ENCODE results near the gene CCL4.

CCL4 gene

GRCh38 chr17:36148559-36149295 lies 45.1 kb downstream of the CCL4 start:
- peak overlapping the region in 1 of 2 experiments; percentile 35 for H3K27ac ChIP-seq (ENCODE audit: insufficient read depth in 1 of 2, low read depth in 1 of 2, low read length in 2 of 2, poor library complexity in 1 of 2, severe bottlenecking in 2 of 2)
- 0% methylated on average over 3 of the region's 6 CpGs for WGBS (ENCODE audit: insufficient coverage)
- CTCF ChIA-PET, result interaction anchor here (0.6 to 13.5 kb wide), 45 partner anchors 16 to 408 kb away, joined by 3 to 370 read pairs (median 4); partner anchors contain the start of genes CCL16 and LYZL6

GRCh38 chr17:36149296-36149820 lies 45.7 kb downstream of the CCL4 start:
- Histone ChIP-seq H3K9me3 (ENCODE audit: control extremely low read depth in 1 of 5, control insufficient read depth in 4 of 5, insufficient read depth in 2 of 5, low read depth in 1 of 5, low read length in 4 of 5) (no peaks in the 10 kb centered on the region), H3K27ac (ENCODE audit: insufficient read depth in 1 of 2, low read depth in 1 of 2, low read length in 2 of 2, poor library complexity in 1 of 2, severe bottlenecking in 2 of 2) (peak overlapping the region; percentile 35 to 58), H3K27me3 (replicated peaks in 2 of 5; ENCODE audit: control insufficient read depth in 4 of 5, insufficient read depth in 5 of 5, low read length in 4 of 5) (no peaks in the 10 kb centered on the region), H3K4me3 (ENCODE audit: control insufficient read depth in 1 of 7, extremely low read depth in 1 of 7, insufficient read depth in 4 of 7, low read depth in 2 of 7, low read length in 6 of 7) (peak overlapping the region in 4 of 7 experiments; percentile 4 to 66 (median 52)), H3K36me3 (ENCODE audit: control insufficient read depth in 4 of 4, insufficient read depth in 4 of 4, low read length in 3 of 4) (no peaks in the 10 kb centered on the region), H3K4me1 (ENCODE audit: control extremely low read depth in 1 of 4, control insufficient read depth in 4 of 4, insufficient read depth in 4 of 4, low read length in 3 of 4) (peaks cover 0 to 23% (median 10%) of the 10 kb centered on the region in 4 experiments)
- ChIA-PET CTCF (interaction anchor here (0.7 to 13.5 kb wide), 38 partner anchors 15 to 408 kb away, joined by 3 to 370 read pairs (median 4); partner anchors contain the start of genes CCL16, LYZL6 and RDM1), POLR2A (no interaction called here)
- DNase-seq, result peak; percentile 68 to 94 (median 85)
- 20% methylated on average over 11 of the region's 11 CpGs for WGBS (ENCODE audit: insufficient coverage)

More at GRCh38 chr17:36148559-36149295, 45.1 kb downstream of the CCL4 start:
- Histone ChIP-seq H3K9me3 (ENCODE audit: control extremely low read depth in 1 of 5, control insufficient read depth in 4 of 5, insufficient read depth in 2 of 5, low read depth in 1 of 5, low read length in 4 of 5) (no peaks in the 10 kb centered on the region), H3K4me1 (ENCODE audit: control extremely low read depth in 1 of 4, control insufficient read depth in 4 of 4, insufficient read depth in 4 of 4, low read length in 3 of 4) (peaks cover 0 to 23% (median 10%) of the 10 kb centered on the region in 4 experiments), H3K27me3 (replicated peaks in 2 of 5; ENCODE audit: control insufficient read depth in 4 of 5, insufficient read depth in 5 of 5, low read length in 4 of 5) (no peaks in the 10 kb centered on the region), H3K4me3 (ENCODE audit: control insufficient read depth in 1 of 7, extremely low read depth in 1 of 7, insufficient read depth in 4 of 7, low read depth in 2 of 7, low read length in 6 of 7) (peak overlapping the region in 4 of 7 experiments; percentile 4 to 66 (median 52)), H3K36me3 (ENCODE audit: control insufficient read depth in 4 of 4, insufficient read depth in 4 of 4, low read length in 3 of 4) (no peaks in the 10 kb centered on the region)
- DNase-seq, result peak; percentile 74 to 85 (median 84)
- POLR2A ChIA-PET, result no interaction called here

GRCh38 chr17:36151891-36152638 lies 48.4 kb downstream of the CCL4 start:
- POLR2A ChIA-PET, result no interaction called here
- Histone ChIP-seq H3K27ac (ENCODE audit: insufficient read depth in 1 of 2, low read depth in 1 of 2, low read length in 2 of 2, poor library complexity in 1 of 2, severe bottlenecking in 2 of 2) (no peak overlapping the region), H3K36me3 (ENCODE audit: control insufficient read depth in 4 of 4, insufficient read depth in 4 of 4, low read length in 3 of 4) (no peaks in the 10 kb centered on the region), H3K9me3 (ENCODE audit: control extremely low read depth in 1 of 5, control insufficient read depth in 4 of 5, insufficient read depth in 2 of 5, low read depth in 1 of 5, low read length in 4 of 5) (no peaks in the 10 kb centered on the region), H3K27me3 (replicated peaks in 2 of 5; ENCODE audit: control insufficient read depth in 4 of 5, insufficient read depth in 5 of 5, low read length in 4 of 5) (no peaks in the 10 kb centered on the region), H3K4me3 (ENCODE audit: control insufficient read depth in 1 of 7, extremely low read depth in 1 of 7, insufficient read depth in 4 of 7, low read depth in 2 of 7, low read length in 6 of 7) (no peak overlapping the region), H3K4me1 (ENCODE audit: control extremely low read depth in 1 of 4, control insufficient read depth in 4 of 4, insufficient read depth in 4 of 4, low read length in 3 of 4) (peaks cover 0 to 23% (median 10%) of the 10 kb centered on the region in 4 experiments)
- CTCF ChIA-PET, result interaction anchor here (4.2 to 13.5 kb wide), 3 partner anchors 23 to 177 kb away, joined by 23 to 370 read pairs (median 187); partner anchors contain the start of gene CCL16
- no peak for DNase-seq
- 100% methylated on average over 2 of the region's 4 CpGs for WGBS (ENCODE audit: insufficient coverage)

DNA sequence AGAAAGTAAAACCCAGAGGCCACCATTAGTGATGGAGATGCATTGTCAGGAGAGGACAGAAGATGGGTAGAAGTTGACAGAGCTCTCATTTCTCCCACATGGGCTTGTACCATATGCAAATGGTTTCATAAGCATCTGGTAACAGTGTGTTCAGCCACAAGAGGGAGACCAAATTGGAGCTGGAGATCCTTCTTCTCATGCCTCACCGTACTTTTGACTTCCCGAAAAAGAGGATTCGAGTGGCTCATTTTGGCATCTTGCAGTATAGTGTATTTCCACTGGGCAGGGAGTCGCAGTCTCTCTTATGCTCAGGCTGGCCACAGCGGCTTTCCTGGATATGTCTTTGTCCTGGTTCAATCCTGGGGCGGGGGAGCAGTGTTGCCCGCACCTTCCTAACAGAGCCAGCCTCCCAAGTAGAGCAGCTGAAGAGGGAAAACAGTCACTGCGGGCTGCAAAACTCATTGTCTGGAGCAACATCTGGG lies 49.1 kb downstream of the CCL4 start:
- H3K27me3 ChIP-seq (replicated peaks in 2 of 5; ENCODE audit: control insufficient read depth in 4 of 5, insufficient read depth in 5 of 5, low read length in 4 of 5), result no peaks in the 10 kb centered on the region
- no peaks in the 10 kb centered on the region for H3K9me3 ChIP-seq (ENCODE audit: control extremely low read depth in 1 of 5, control insufficient read depth in 4 of 5, insufficient read depth in 2 of 5, low read depth in 1 of 5, low read length in 4 of 5)
- ChIA-PET POLR2A (no interaction called here), CTCF (interaction anchor here (4.2 to 13.5 kb wide), 3 partner anchors 23 to 177 kb away, joined by 23 to 370 read pairs (median 187); partner anchors contain the start of gene CCL16)
- DNase-seq, result no peak
- H3K4me1 ChIP-seq (ENCODE audit: control extremely low read depth in 1 of 4, control insufficient read depth in 4 of 4, insufficient read depth in 4 of 4, low read length in 3 of 4), result peaks cover 0 to 20% (median 10%) of the 10 kb centered on the region in 4 experiments
- H3K27ac ChIP-seq (ENCODE audit: insufficient read depth in 1 of 2, low read depth in 1 of 2, low read length in 2 of 2, poor library complexity in 1 of 2, severe bottlenecking in 2 of 2), result no peak overlapping the region
- H3K4me3 ChIP-seq (ENCODE audit: control insufficient read depth in 1 of 7, extremely low read depth in 1 of 7, insufficient read depth in 4 of 7, low read depth in 2 of 7, low read length in 6 of 7), result no peak overlapping the region
- over 99% methylated on average over 8 of the region's 8 CpGs for WGBS (ENCODE audit: insufficient coverage)
- H3K36me3 ChIP-seq (ENCODE audit: control insufficient read depth in 4 of 4, insufficient read depth in 4 of 4, low read length in 3 of 4), result no peaks in the 10 kb centered on the region

DNA sequence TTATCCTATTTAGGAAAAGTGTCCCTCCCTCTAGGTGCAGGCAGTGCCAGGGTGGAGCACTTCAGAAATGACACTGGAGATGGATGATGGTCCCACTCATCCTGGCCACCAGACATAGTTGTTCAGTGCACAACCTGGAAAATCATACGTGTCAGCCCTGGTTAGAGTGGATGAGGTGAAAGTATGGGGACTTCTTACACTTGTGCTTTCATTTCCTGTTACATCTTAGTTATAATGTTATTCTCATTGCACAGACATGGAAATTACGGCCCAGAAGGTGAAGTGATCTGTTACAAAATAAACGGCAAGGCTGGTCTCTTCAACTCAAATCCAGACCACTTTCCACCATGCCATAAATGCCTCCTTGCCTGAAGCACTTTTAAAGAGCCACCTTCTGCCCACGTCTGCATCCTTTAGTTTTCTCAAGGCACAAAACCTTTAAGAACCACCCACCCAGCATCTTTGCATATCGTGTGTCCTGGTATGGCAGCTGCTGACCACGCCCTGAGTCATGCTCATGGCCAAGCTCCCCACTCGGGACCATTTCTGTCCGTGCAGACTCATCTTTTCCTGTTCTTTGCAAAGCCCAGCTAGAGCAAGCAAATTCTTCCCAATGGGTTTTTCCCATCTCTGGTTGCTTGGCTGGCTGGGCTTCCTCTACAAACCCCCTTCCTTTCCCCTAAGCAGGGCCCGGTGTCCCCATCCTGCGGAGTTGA lies 50.4 kb downstream of the CCL4 start:
- ChIA-PET POLR2A (no interaction called here), CTCF (interaction anchor here (1.1 to 13.5 kb wide), 3 partner anchors 12 to 179 kb away, joined by 3 to 370 read pairs (median 5); partner anchors contain the start of gene CCL16)

More for the DNA sequence above, 50.4 kb downstream of the CCL4 start:
- WGBS (ENCODE audit: insufficient coverage), result 94% methylated on average over 7 of the region's 10 CpGs
- no peak overlapping the region for H3K27ac ChIP-seq (ENCODE audit: insufficient read depth in 1 of 2, low read depth in 1 of 2, low read length in 2 of 2, poor library complexity in 1 of 2, severe bottlenecking in 2 of 2)
- DNase-seq, result no peak
- H3K36me3 ChIP-seq (ENCODE audit: control insufficient read depth in 4 of 4, insufficient read depth in 4 of 4, low read length in 3 of 4), result no peaks in the 10 kb centered on the region
- peaks cover 0 to 10% (median 7%) of the 10 kb centered on the region in 4 experiments for H3K4me1 ChIP-seq (ENCODE audit: control extremely low read depth in 1 of 4, control insufficient read depth in 4 of 4, insufficient read depth in 4 of 4, low read length in 3 of 4)
- no peaks in the 10 kb centered on the region for H3K9me3 ChIP-seq (ENCODE audit: control extremely low read depth in 1 of 5, control insufficient read depth in 4 of 5, insufficient read depth in 2 of 5, low read depth in 1 of 5, low read length in 4 of 5)
- no peaks in the 10 kb centered on the region for H3K27me3 ChIP-seq (replicated peaks in 2 of 5; ENCODE audit: control insufficient read depth in 4 of 5, insufficient read depth in 5 of 5, low read length in 4 of 5)
- no peak overlapping the region for H3K4me3 ChIP-seq (ENCODE audit: control insufficient read depth in 1 of 7, extremely low read depth in 1 of 7, insufficient read depth in 4 of 7, low read depth in 2 of 7, low read length in 6 of 7)
